Natural killer cell (primary cell): ENCODE data around the gene CUL4B. TPM values are rescaled to one million over a fixed set of nuclear protein-coding genes. Genes with fewer than 3 reads are reported as not detected.
A peak's percentile ranks its signal among the peaks of the same experiment; 100 is the strongest.

Experiments
- ATAC-seq, 3 donors: fragments of 150-1000 bp in 2 of 3; fragments of 200-7000 bp in 1 of 3; cut with Tn5 transposase; 1 replicate in 1 of 3; 2 replicates in 2 of 3; pipeline ENCODE4 v1.10.0; 2021; ENCODE audit warnings: mild to moderate bottlenecking in 2 of 3, moderate library complexity in 2 of 3
- DNase-seq, 2 donors: peaks; one replicate each; pipeline versions ENCODE4 v3.0.0 to v3.0.0-alpha.2; 2013 to 2021; ENCODE audit warnings: mixed read lengths in 1 of 2
- H3K27ac ChIP-seq: one replicate; pipeline ENCODE4 v1.5.1; 2013; ENCODE audit warnings: mild to moderate bottlenecking, low read length
- H3K27me3 ChIP-seq: one replicate; pipeline ENCODE4 v1.6.1; 2013; ENCODE audit warnings: low read length; ENCODE audit not compliant: control insufficient read depth, insufficient read depth
- H3K36me3 ChIP-seq: one replicate; pipeline ENCODE4 v1.6.1; 2013; ENCODE audit warnings: low read length; ENCODE audit not compliant: control insufficient read depth, insufficient read depth
- H3K4me1 ChIP-seq: one replicate; pipeline ENCODE4 v1.6.1; 2013; ENCODE audit warnings: low read length; ENCODE audit not compliant: control insufficient read depth, insufficient read depth
- H3K4me3 ChIP-seq: one replicate; pipeline ENCODE4 v1.5.1; 2013; ENCODE audit warnings: low read length
- H3K9me3 ChIP-seq: one replicate; pipeline ENCODE4 v1.6.1; 2013; ENCODE audit warnings: low read length; ENCODE audit not compliant: control insufficient read depth, insufficient read depth
- H3K27ac Mint-ChIP-seq, 2 donors: one replicate each; pipeline ENCODE4 v1.8.0; 2022; ENCODE audit warnings: mild to moderate bottlenecking in 2 of 2, mixed read lengths in 2 of 2, moderate library complexity in 1 of 2
- H3K27me3 Mint-ChIP-seq, 2 donors: one replicate each; pipeline ENCODE4 v1.8.0; 2022; ENCODE audit warnings: low read depth in 2 of 2, mixed read lengths in 2 of 2
- H3K36me3 Mint-ChIP-seq: one replicate; pipeline ENCODE4 v1.8.0; 2022; ENCODE audit warnings: mixed read lengths
- H3K4me1 Mint-ChIP-seq, 2 donors: one replicate each; pipeline ENCODE4 v1.8.0; 2022; ENCODE audit warnings: mixed read lengths in 2 of 2
- H3K4me3 Mint-ChIP-seq: one replicate; pipeline ENCODE4 v1.8.0; 2022; ENCODE audit warnings: mild to moderate bottlenecking, moderate library complexity, mixed read lengths
- H3K9me3 Mint-ChIP-seq, 2 donors: one replicate each; pipeline ENCODE4 v1.8.0; 2022; ENCODE audit warnings: mixed read lengths in 2 of 2
- CTCF ChIP-seq: fragments of 200-600 bp; IDR thresholded peaks from one replicate; pipeline ENCODE4 v1.8.0; 2022; ENCODE audit warnings: antibody characterized with exemption
- WGBS: methylation state at CpG from one replicate; pipeline ENCODE4 v1.1.7; 2013; ENCODE audit warnings: missing lambda C conversion rate; ENCODE audit not compliant: insufficient coverage; 5-methylcytosine and 5-hydroxymethylcytosine counted together
- intact Hi-C: fragments of 100-400 bp; cut with micrococcal nuclease; formaldehyde crosslinking; loops from one replicate; pipeline ENCODE4 v1.14.2; 2022
- total RNA-seq, 4 donors: library from RNA; stranded (reverse); fragments of 120-200 nt in 1 of 4; gene quantifications; one replicate each; pipeline versions ENCODE4 v1.2.3 to v1.2.4, GENCODE V29; 2013 to 2022

Gene CUL4B
- total RNA-seq, 3 donors from 2014 or later (not counting 1 experiment from before 2014, with no cell fraction given), result 32.6 to 42.3 (median 33.3) TPM

GRCh38 chrX:120514236-120514635, 46.5 kb downstream of the CUL4B start:
- ATAC-seq (no peak), DNase-seq (peak in 1 of 2 donors; percentile 2)
- 33% methylated on average over 1 of the region's 1 CpG for WGBS
- no peaks in the 10 kb centered on the region for H3K27me3 Mint-ChIP-seq
- no peaks in the 10 kb centered on the region for H3K9me3 ChIP-seq
- no peak overlapping the region for H3K27ac ChIP-seq
- no peaks in the 10 kb centered on the region for H3K9me3 Mint-ChIP-seq
- H3K4me3 Mint-ChIP-seq, result no peak overlapping the region
- H3K27ac Mint-ChIP-seq, result no peak overlapping the region
- no peaks in the 10 kb centered on the region for H3K4me1 Mint-ChIP-seq
- H3K36me3 Mint-ChIP-seq, result no peaks in the 10 kb centered on the region
- TF ChIP-seq CTCF, result no peak
- no peaks in the 10 kb centered on the region for H3K36me3 ChIP-seq
- no peaks in the 10 kb centered on the region for H3K4me1 ChIP-seq
- H3K4me3 ChIP-seq, result no peak overlapping the region
- intact Hi-C loops, result no loop called here
- no peaks in the 10 kb centered on the region for H3K27me3 ChIP-seq

- Mint-ChIP-seq H3K27ac (no peak overlapping the region), H3K27me3 (no peaks in the 10 kb centered on the region), H3K4me3 (no peak overlapping the region), H3K36me3 (no peaks in the 10 kb centered on the region), H3K4me1 (no peaks in the 10 kb centered on the region), H3K9me3 (no peaks in the 10 kb centered on the region)
- DNase-seq (no peak), ATAC-seq (no peak)
- no CpG with 5 or more reads among the region's 2 CpGs for WGBS
- H3K36me3 ChIP-seq, result no peaks in the 10 kb centered on the region
- no peaks in the 10 kb centered on the region for H3K27me3 ChIP-seq
- no peaks in the 10 kb centered on the region for H3K9me3 ChIP-seq
- H3K4me3 ChIP-seq, result no peak overlapping the region
- no peak overlapping the region for H3K27ac ChIP-seq
- no peak for TF ChIP-seq CTCF
- H3K4me1 ChIP-seq, result no peaks in the 10 kb centered on the region
- intact Hi-C loops, result no loop called here
Observed at GRCh38 chrX:120512627-120513026, 48.1 kb downstream of the CUL4B start.

DNA sequence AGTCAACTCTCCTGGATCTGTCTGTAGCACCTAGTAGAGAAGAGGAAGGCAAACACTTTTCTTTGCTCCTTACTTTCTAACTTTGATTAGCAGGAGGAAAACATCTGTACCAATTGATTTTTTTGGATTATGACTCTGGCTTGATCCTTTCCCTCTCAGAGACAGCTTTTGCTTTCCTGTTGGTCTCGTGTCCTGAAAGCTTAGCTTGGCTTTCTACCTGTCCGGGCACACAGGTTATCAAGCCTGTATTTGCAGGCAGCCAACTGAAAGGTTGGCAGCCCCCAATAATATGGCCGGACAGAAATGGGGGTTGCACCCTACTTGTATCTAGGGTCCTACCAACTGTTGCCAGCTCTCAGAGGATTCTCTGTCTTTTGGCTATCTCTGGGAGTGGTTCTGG, 48.5 kb downstream of the CUL4B start:
- no peak for DNase-seq
- no peak for ATAC-seq
- H3K36me3 ChIP-seq, result no peaks in the 10 kb centered on the region
- Mint-ChIP-seq H3K4me3 (no peak overlapping the region), H3K9me3 (no peaks in the 10 kb centered on the region), H3K27ac (no peak overlapping the region), H3K4me1 (no peaks in the 10 kb centered on the region), H3K36me3 (no peaks in the 10 kb centered on the region), H3K27me3 (no peaks in the 10 kb centered on the region)
- H3K27ac ChIP-seq, result no peak overlapping the region
- no peaks in the 10 kb centered on the region for H3K9me3 ChIP-seq
- 94% methylated on average over 2 of the region's 3 CpGs for WGBS
- intact Hi-C loops, result no loop called here
- no peak for TF ChIP-seq CTCF
- H3K27me3 ChIP-seq, result no peaks in the 10 kb centered on the region
- no peaks in the 10 kb centered on the region for H3K4me1 ChIP-seq
- H3K4me3 ChIP-seq, result no peak overlapping the region

GRCh38 chrX:120504569-120504968, 56.2 kb downstream of the CUL4B start:
- no peak overlapping the region for H3K27ac Mint-ChIP-seq
- Histone ChIP-seq H3K27ac (no peak overlapping the region), H3K9me3 (no peaks in the 10 kb centered on the region), H3K4me3 (no peak overlapping the region), H3K4me1 (no peaks in the 10 kb centered on the region), H3K27me3 (no peaks in the 10 kb centered on the region), H3K36me3 (no peaks in the 10 kb centered on the region)
- no peaks in the 10 kb centered on the region for H3K9me3 Mint-ChIP-seq
- no peaks in the 10 kb centered on the region for H3K4me1 Mint-ChIP-seq
- H3K4me3 Mint-ChIP-seq, result no peak overlapping the region
- DNase-seq, result no peak
- no peak for TF ChIP-seq CTCF
- ATAC-seq, result no peak
- intact Hi-C loops, result no loop called here
- peaks cover 0 to 9% of the 10 kb centered on the region in 2 donors for H3K27me3 Mint-ChIP-seq
- WGBS, result no CpG with 5 or more reads among the region's 1 CpG
- no peaks in the 10 kb centered on the region for H3K36me3 Mint-ChIP-seq
